Ishikawa (cell line): ENCODE results near the gene GPR15LG.

Source experiments
- CEBPB ChIP-seq: IDR thresholded peaks from 2 replicates; pipeline ENCODE4 v1.6.1; 2012
- CREB1 ChIP-seq: IDR thresholded peaks from 2 replicates; pipeline ENCODE4 v1.6.1; 2012; ENCODE audit warnings: low read depth
- EGR1 ChIP-seq: IDR thresholded peaks from 2 replicates; pipeline ENCODE4 v1.6.1; 2012
- EP300 ChIP-seq: IDR thresholded peaks from 2 replicates; pipeline ENCODE4 v1.6.1; 2012; ENCODE audit warnings: borderline replicate concordance
- FOXM1 ChIP-seq: IDR thresholded peaks from 2 replicates; pipeline ENCODE4 v1.6.1; 2012; ENCODE audit warnings: low read depth, borderline replicate concordance
- NFIC ChIP-seq: IDR thresholded peaks from 2 replicates; pipeline ENCODE4 v1.6.1; 2012
- RAD21 ChIP-seq: IDR thresholded peaks from 2 replicates; pipeline ENCODE4 v1.6.1; 2012; ENCODE audit warnings: low read depth
- REST ChIP-seq: IDR thresholded peaks from 2 replicates; pipeline ENCODE4 v1.6.1; 2012; ENCODE audit warnings: low read depth, mild to moderate bottlenecking
- TAF1 ChIP-seq: IDR thresholded peaks from 2 replicates; pipeline ENCODE4 v1.6.1; 2012; ENCODE audit warnings: low read depth, mild to moderate bottlenecking
- TCF12 ChIP-seq: IDR thresholded peaks from 2 replicates; pipeline ENCODE4 v1.6.1; 2012; ENCODE audit warnings: low read depth
- TEAD4 ChIP-seq: IDR thresholded peaks from 2 replicates; pipeline ENCODE4 v1.6.1; 2012
- USF1 ChIP-seq: IDR thresholded peaks from 2 replicates; pipeline ENCODE4 v1.6.1; 2012
- YY1 ChIP-seq: IDR thresholded peaks from 2 replicates; pipeline ENCODE4 v1.6.1; 2012; ENCODE audit warnings: low read depth
- ZBTB7A ChIP-seq: IDR thresholded peaks from 2 replicates; pipeline ENCODE4 v1.6.1; 2012; ENCODE audit warnings: low read depth
- TF ChIP-seq, protein P1 (sequence below): IDR thresholded peaks from 2 replicates; pipeline ENCODE4 v1.6.1; 2012

Gene GPR15LG

GRCh38 chr10:84194424-84195043 is 20.9 kb downstream of the GPR15LG start, which contains the start of gene CDHR1:
CDHR1 (plus strand) TSS chr10:84194537; CDS start chr10:84194761, 224 bp downstream.
- TF ChIP-seq FOXM1 (no peak), EGR1 (no peak), CEBPB (no peak), YY1 (no peak), EP300 (no peak), ZBTB7A (no peak), NFIC (no peak), TCF12 (no peak), USF1 (no peak), RAD21 (no peak), CREB1 (no peak), TEAD4 (no peak), TAF1 (no peak), REST (no peak)
- TF ChIP-seq, protein P1, sequence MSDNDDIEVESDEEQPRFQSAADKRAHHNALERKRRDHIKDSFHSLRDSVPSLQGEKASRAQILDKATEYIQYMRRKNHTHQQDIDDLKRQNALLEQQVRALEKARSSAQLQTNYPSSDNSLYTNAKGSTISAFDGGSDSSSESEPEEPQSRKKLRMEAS: no peak

DNA sequence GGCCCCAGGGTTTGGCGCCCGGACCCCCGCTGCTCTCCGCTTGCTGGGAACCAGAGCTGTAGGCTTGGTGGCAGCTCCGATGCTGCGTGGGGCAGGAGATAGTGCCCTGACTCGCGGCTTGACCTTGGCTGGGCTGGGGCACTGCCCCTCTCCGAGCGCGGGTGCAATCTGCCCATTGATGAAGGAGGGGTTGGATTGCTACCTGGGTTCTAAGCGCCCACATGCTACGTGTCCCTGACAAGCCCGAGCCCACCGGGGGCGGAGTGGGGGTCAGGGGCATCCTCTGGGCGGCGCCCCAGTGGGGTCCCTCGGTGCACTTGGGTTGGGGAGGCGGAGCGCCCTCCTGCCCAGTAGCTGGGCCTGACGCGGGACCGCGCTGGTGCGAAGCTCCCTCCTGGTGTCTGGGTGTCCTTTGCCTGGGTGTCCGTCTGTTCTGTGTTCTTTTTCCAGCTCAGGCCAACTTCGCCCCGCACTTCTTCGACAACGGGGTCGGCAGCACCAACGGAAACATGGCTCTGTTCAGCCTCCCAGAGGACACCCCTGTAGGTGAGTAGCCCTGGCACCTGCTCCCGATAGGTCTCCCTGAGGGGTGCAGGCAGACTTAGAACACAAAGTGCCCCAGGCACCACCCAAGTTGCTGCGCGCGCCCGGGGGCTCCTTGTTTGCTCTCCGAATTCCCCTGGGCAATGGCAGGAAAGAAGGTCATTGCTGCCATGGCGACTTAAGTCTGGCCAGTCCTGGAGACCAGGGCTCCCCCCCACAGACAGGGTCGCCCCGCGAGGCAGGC is 21.6 kb downstream of the GPR15LG start:
- TF ChIP-seq USF1 (no peak), CEBPB (no peak)

- TF ChIP-seq CEBPB (no peak), TEAD4 (no peak)
These were observed 22.5 kb downstream of the GPR15LG start for GRCh38 chr10:84196083-84196482.

DNA sequence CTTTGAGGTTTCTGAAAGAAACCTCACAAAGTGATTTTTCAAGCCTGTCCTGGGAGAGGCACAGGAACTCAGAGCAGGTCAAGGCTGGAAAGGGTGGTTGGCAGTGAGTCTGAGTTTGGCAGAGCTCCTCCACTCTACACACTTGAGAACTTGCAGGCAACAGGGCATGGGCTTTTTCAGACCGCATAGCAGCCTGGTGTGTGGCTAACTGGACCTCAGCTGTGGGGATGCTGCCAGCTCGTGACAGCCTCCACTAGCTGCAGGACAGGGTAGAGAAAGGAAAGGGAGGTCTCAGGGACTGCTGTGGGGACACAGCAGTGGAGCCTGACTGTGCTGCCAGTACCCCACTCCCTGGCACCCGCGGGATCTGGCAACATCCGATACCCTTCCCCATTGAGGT is 23.3 kb downstream of the GPR15LG start:
- no peak for TF ChIP-seq ZBTB7A
- TF ChIP-seq CEBPB: no peak
- TF ChIP-seq EGR1: no peak
- TF ChIP-seq REST: no peak
- no peak for TF ChIP-seq TEAD4
- TF ChIP-seq FOXM1: no peak
- no peak for TF ChIP-seq USF1
- no peak for TF ChIP-seq TAF1
- TF ChIP-seq EP300: no peak
- TF ChIP-seq RAD21: no peak
- no peak for TF ChIP-seq TCF12
- no peak for TF ChIP-seq NFIC
- no peak for TF ChIP-seq CREB1
- TF ChIP-seq, protein P1: no peak
- no peak for TF ChIP-seq YY1

DNA sequence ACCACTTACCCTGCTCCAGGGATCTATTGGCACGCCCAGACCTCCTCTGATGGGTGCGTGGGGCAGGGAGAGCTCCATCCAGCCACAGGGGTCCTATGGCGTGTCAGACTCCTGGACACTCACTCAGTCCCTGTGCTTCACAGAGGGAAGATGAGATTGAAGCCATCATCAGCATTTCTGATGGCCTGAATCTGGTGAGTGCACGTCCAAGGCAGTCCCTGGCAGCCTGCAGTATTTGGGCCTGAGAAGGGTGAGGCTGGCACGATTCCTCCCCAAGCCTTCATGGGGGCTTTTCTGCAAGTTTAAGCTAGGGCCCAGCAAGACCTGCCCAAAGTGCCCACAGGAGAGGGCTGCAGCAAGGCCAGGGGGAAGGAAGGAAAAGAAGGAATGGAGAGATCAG is 24.0 kb downstream of the GPR15LG start:
- TF ChIP-seq TCF12: no peak
- TF ChIP-seq, protein P1: no peak
- no peak for TF ChIP-seq REST
- TF ChIP-seq ZBTB7A: no peak
- no peak for TF ChIP-seq TAF1
- TF ChIP-seq FOXM1: no peak
- no peak for TF ChIP-seq CEBPB
- no peak for TF ChIP-seq TEAD4
- no peak for TF ChIP-seq CREB1
- no peak for TF ChIP-seq NFIC
- no peak for TF ChIP-seq EP300
- no peak for TF ChIP-seq EGR1
